IPS DF 6.9 (cell line): Measurements from ENCODE around the gene CNPY4.

Experiments used
- DNase-seq: peaks from one replicate; pipeline ENCODE4 v3.0.0-alpha.2; 2013; ENCODE audit warnings: low read depth, low spot score
- H3K27ac ChIP-seq: one replicate; pipeline ENCODE4 v1.5.1; 2013; ENCODE audit warnings: low read length, control low read depth
- H3K27me3 ChIP-seq: 2 replicates; pipeline ENCODE4 v1.6.1; 2013; ENCODE audit warnings: mild to moderate bottlenecking, low read length; ENCODE audit not compliant: control insufficient read depth, insufficient read depth
- H3K36me3 ChIP-seq: 2 replicates; pipeline ENCODE4 v1.6.1; 2013; ENCODE audit warnings: low read length; ENCODE audit not compliant: control insufficient read depth, insufficient read depth
- H3K4me1 ChIP-seq: 2 replicates; pipeline ENCODE4 v1.6.1; 2013; ENCODE audit warnings: low read length; ENCODE audit not compliant: control insufficient read depth, insufficient read depth
- H3K4me3 ChIP-seq: 2 replicates; pipeline ENCODE4 v1.5.1; 2013; ENCODE audit warnings: mild to moderate bottlenecking, low read length
- H3K9me3 ChIP-seq: 2 replicates; pipeline ENCODE4 v1.6.1; 2013; ENCODE audit warnings: low read length, inconsistent platforms; ENCODE audit not compliant: control insufficient read depth, insufficient read depth
- WGBS: extraction: QIAGEN DNeasy Blood & Tissue Kit; methylation state at CpG from one replicate; pipeline ENCODE4 v1.1.7; 2013; ENCODE audit warnings: mixed read lengths, missing lambda C conversion rate; ENCODE audit not compliant: insufficient read length, insufficient coverage; 5-methylcytosine and 5-hydroxymethylcytosine counted together

The CNPY4 gene

GRCh38 chr7:100091411-100092181 is 27.8 kb upstream of the CNPY4 start:
- Histone ChIP-seq H3K4me1 (no peaks in the 10 kb centered on the region), H3K4me3 (no peak overlapping the region), H3K27me3 (no peaks in the 10 kb centered on the region), H3K9me3 (no peaks in the 10 kb centered on the region), H3K36me3 (peaks cover 53% of the 10 kb centered on the region), H3K27ac (no peak overlapping the region)
- no peak for DNase-seq
- WGBS, result no CpG with 5 or more reads among the region's 19 CpGs

GRCh38 chr7:100093054-100093453 is 26.4 kb upstream of the CNPY4 start:
- H3K27me3 ChIP-seq, result no peaks in the 10 kb centered on the region
- DNase-seq, result no peak
- peaks cover 64% of the 10 kb centered on the region for H3K36me3 ChIP-seq
- no peak overlapping the region for H3K27ac ChIP-seq
- WGBS, result no CpG with 5 or more reads among the region's 8 CpGs
- H3K4me1 ChIP-seq, result no peaks in the 10 kb centered on the region
- H3K9me3 ChIP-seq, result no peaks in the 10 kb centered on the region
- no peak overlapping the region for H3K4me3 ChIP-seq

GRCh38 chr7:100093498-100093897 is 25.9 kb upstream of the CNPY4 start:
- no peak overlapping the region for H3K27ac ChIP-seq
- no peak overlapping the region for H3K4me3 ChIP-seq
- DNase-seq, result no peak
- H3K36me3 ChIP-seq, result peaks cover 68% of the 10 kb centered on the region
- WGBS, result no CpG with 5 or more reads among the region's 13 CpGs
- H3K9me3 ChIP-seq, result no peaks in the 10 kb centered on the region
- no peaks in the 10 kb centered on the region for H3K4me1 ChIP-seq
- no peaks in the 10 kb centered on the region for H3K27me3 ChIP-seq

GRCh38 chr7:100093925-100094486 is 25.4 kb upstream of the CNPY4 start:
- no peak overlapping the region for H3K27ac ChIP-seq
- no peak for DNase-seq
- H3K4me1 ChIP-seq, result no peaks in the 10 kb centered on the region
- peaks cover 74% of the 10 kb centered on the region for H3K36me3 ChIP-seq
- no peaks in the 10 kb centered on the region for H3K27me3 ChIP-seq
- no peak overlapping the region for H3K4me3 ChIP-seq
- no CpG with 5 or more reads among the region's 16 CpGs for WGBS
- H3K9me3 ChIP-seq, result no peaks in the 10 kb centered on the region

GRCh38 chr7:100095289-100095688 is 24.1 kb upstream of the CNPY4 start:
- H3K27me3 ChIP-seq, result no peaks in the 10 kb centered on the region
- peaks cover 80% of the 10 kb centered on the region for H3K36me3 ChIP-seq
- no CpG with 5 or more reads among the region's 9 CpGs for WGBS
- no peak overlapping the region for H3K4me3 ChIP-seq
- DNase-seq, result no peak
- no peaks in the 10 kb centered on the region; the same call in 1 of the 2 replicates for H3K4me1 ChIP-seq
- H3K27ac ChIP-seq, result no peak overlapping the region
- H3K9me3 ChIP-seq, result no peaks in the 10 kb centered on the region

- WGBS, result no CpG with 5 or more reads among the region's 17 CpGs
Observed at GRCh38 chr7:100095704-100096103, 23.7 kb upstream of the CNPY4 start.

GRCh38 chr7:100098913-100099312 is 20.5 kb upstream of the CNPY4 start:
- H3K36me3 ChIP-seq, result peaks cover 46% of the 10 kb centered on the region
- no peaks in the 10 kb centered on the region for H3K27me3 ChIP-seq
- WGBS, result no CpG with 5 or more reads among the region's 10 CpGs
- no peak overlapping the region for H3K4me3 ChIP-seq
- no peak for DNase-seq
- H3K4me1 ChIP-seq, result no peaks in the 10 kb centered on the region; the same call in 1 of the 2 replicates
- H3K9me3 ChIP-seq, result no peaks in the 10 kb centered on the region
- H3K27ac ChIP-seq, result no peak overlapping the region

More at GRCh38 chr7:100095704-100096103, 23.7 kb upstream of the CNPY4 start:
- no peaks in the 10 kb centered on the region for H3K9me3 ChIP-seq
- no peak overlapping the region for H3K4me3 ChIP-seq
- H3K27ac ChIP-seq, result no peak overlapping the region
- peaks cover 78% of the 10 kb centered on the region for H3K36me3 ChIP-seq
- DNase-seq, result no peak
- no peaks in the 10 kb centered on the region for H3K27me3 ChIP-seq
- no peaks in the 10 kb centered on the region; the same call in 1 of the 2 replicates for H3K4me1 ChIP-seq

- H3K27me3 ChIP-seq, result no peaks in the 10 kb centered on the region
- H3K36me3 ChIP-seq, result peaks cover 43% of the 10 kb centered on the region
- WGBS, result no CpG with 5 or more reads among the region's 12 CpGs
- H3K9me3 ChIP-seq, result no peaks in the 10 kb centered on the region
- no peaks in the 10 kb centered on the region; the same call in 1 of the 2 replicates for H3K4me1 ChIP-seq
- no peak overlapping the region for H3K27ac ChIP-seq
- peak overlapping the region; percentile 97; the same call in 1 of the 2 replicates for H3K4me3 ChIP-seq
- no peak for DNase-seq
Observed at GRCh38 chr7:100099452-100099851, 20.0 kb upstream of the CNPY4 start.

- Histone ChIP-seq H3K27ac (no peak overlapping the region), H3K36me3 (peaks cover 36% of the 10 kb centered on the region)
- WGBS, result no CpG with 5 or more reads among the region's 61 CpGs
Observed at GRCh38 chr7:100100420-100101015, 18.9 kb upstream of the CNPY4 start.

GRCh38 chr7:100101016-100101862 is 18.2 kb upstream of the CNPY4 start, which contains the start of the genes AP4M1 and MCM7:
AP4M1 (plus strand) TSS chr7:100101643; CDS start chr7:100101715, 72 bp downstream.
MCM7 (minus strand) TSS chr7:100101397; CDS start chr7:100101294, 103 bp downstream.
- no CpG with 5 or more reads among the region's 80 CpGs for WGBS
- H3K36me3 ChIP-seq, result peaks cover 34% of the 10 kb centered on the region
- H3K27me3 ChIP-seq, result no peaks in the 10 kb centered on the region

More at GRCh38 chr7:100100420-100101015, 18.9 kb upstream of the CNPY4 start:
- DNase-seq, result no peak
- Histone ChIP-seq H3K4me3 (peak overlapping the region; percentile 97), H3K4me1 (no peaks in the 10 kb centered on the region; the same call in 1 of the 2 replicates), H3K9me3 (no peaks in the 10 kb centered on the region), H3K27me3 (no peaks in the 10 kb centered on the region)

More at GRCh38 chr7:100101016-100101862, 18.2 kb upstream of the CNPY4 start, which contains the start of the genes AP4M1 and MCM7:
- no peak within 1 kb of the TSS for H3K27ac ChIP-seq
- H3K9me3 ChIP-seq, result no peaks in the 10 kb centered on the region
- peak; percentile 89 for DNase-seq
- H3K4me1 ChIP-seq, result no peaks in the 10 kb centered on the region; the same call in 1 of the 2 replicates
- H3K4me3 ChIP-seq, result peak within 1 kb of the TSS; percentile 97
